M059J (cell line): ENCODE results near the gene SLC4A2. TPM values are rescaled to one million over a fixed set of nuclear protein-coding genes. Genes with fewer than 3 reads are reported as not detected.

ENCODE experiments used
- DNase-seq: peaks from one replicate; pipeline ENCODE4 v3.0.0-alpha.2; 2012; ENCODE audit warnings: low read depth
- total RNA-seq: library from RNA; depleted of rRNA; stranded (reverse); fragments of >200 nt; shearing (Covaris generic); gene quantifications from 2 replicates; pipeline ENCODE4 v1.2.3, GENCODE V29; 2014

Gene SLC4A2
- total RNA-seq, 1 experiment from 2014 or later, result 101 TPM

DNA sequence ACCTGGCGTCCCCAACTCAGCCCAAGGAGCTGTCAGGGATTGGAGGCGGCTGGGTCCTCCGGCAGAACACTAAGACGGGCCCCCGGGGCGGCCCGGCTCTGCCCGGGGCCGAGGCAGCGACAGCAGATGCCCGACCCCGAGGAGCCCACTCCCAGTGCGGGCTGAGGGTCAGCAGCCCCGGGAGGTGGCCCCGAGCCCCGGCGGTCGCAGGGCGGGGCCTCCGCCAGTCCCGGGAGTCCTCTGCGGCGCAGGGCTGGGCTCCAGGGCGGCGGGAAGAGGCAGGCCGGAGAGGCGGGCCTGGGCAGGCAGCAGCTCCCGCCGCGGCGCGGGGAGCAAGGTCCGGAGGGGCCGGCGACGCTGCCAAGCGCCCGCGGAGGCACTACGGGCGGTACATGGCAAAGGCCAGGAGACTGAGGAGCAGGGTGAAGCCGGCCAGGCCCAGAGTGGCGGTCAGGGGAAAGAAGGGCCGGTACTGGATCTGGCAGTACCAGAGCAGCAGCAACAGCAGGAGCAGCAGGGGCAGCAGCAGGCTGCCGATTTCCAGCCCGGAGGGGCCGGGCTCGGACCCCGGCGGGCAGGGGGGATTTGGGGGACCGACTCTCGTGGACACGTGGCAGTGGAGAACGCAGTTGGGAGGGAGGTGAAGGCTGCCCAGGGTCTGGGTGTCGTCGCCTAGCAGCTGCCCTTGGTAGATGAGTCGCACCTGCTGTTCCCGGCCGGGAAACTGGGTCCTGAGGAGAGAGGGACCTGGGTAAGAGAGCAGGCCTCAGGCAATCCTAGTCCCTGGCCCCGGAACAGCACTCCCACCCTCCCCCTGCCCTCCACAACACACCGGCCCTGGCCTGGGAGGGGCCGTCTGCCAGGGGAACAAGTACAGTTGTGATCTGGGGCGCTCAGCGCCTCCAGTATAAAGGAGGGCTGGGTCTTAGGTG is 22.0 kb downstream of the SLC4A2 start:
- peak; percentile 48 for DNase-seq

DNA sequence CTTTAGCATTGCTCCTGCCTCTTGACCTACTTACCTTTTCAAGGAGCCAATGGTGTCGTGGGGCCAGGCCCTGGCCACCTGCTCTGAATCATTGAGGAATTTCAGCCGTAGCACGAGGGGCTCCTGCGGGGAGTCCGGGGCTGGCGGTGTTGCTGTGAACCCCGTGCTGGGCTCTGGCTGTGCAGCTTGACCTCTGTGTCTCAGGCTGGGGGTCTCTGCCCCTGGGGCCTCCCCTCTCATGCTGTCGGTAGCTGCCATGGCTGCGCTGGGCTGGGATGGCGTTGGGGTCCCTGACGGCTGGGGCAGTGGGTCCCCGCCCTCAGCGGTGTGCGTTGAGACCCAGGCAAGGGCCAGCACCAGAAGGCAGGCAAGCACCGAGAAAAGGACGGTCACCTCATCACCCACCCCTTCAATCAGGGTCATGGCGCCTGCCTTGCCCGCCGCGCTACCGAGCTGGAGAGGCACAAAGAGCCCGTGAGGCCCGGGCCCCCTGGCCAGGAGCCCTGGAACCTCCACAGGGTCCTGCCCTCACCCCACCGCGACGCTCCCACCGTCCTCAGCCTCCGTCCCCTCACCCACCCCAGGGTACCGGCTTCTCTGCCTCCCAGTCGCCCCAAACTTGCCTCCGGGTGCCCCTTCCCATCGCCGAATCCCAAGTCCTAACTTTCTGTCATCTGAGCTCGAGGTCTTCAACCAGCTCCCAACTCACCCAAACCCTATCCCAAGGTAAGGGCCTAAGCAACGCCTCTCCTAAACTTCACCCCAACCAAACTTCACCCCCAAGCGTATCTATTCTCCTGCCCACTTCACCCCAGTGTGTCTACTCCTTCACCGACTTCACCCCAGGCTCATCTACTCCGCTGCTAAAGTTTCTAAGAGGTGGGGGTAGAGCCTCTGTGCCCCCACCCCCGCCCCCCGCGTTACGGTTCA is 23.0 kb downstream of the SLC4A2 start:
- DNase-seq, result no peak

DNA sequence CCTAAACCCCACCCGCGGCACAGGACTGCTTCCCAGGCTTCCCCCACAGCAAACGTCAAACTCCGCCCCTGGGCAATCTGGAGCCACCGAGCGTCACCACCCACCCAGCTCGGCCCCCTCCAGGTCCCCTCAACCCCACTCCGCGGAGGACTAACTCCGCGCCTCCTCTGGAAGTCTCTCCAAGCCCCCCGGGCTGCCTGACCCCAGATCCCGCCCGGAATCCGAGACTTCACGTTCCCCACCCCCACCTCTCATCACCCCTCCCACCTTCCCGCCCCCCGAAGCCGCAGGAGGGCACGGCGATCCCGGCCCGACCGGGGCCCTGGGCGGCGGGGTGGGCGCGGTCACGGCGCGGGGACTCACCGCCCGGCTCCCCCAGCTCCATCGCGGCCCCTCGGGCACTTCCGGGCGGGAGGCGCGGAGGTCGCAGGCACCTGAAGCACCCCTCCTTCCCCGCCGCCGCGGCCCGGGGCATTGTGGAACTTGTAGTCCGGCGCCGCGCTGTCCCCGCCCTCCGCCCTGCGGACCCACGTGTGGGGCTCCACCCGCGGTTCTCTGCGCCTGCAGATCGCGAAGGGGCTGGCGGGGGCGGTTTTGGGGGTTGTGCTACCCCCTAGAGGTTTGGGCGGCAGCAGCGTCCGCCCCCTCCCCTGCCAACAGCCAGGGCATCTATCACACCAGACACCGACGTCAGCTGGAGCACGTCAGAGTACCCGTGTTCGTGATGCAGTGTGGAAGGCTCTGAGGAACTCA is 23.9 kb downstream of the SLC4A2 start, which contains the start of gene TMUB1:
Gene TMUB1, minus strand, starts transcription at position 423 of the 753 bp plus-strand sequence. CDS start 930 bp downstream, outside the sequence.
- DNase-seq, result peak; percentile 70

DNA sequence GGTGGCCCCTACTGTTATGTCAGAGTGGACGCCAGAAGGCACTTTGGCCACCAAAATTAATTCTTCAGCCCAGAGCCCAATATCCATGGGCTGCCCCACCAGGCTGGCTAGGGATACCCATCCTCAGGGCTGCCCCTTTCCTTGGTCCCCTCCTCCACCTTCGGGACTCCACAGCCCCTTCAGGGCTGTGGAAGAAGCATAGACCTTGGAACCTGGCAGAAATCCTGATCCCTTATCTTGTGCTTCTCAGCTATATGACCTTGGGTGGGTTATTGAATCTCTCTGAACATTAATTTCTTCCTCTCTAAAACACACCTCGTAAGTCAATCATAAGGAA is 24.4 kb downstream of the SLC4A2 start:
- DNase-seq, result no peak

DNA sequence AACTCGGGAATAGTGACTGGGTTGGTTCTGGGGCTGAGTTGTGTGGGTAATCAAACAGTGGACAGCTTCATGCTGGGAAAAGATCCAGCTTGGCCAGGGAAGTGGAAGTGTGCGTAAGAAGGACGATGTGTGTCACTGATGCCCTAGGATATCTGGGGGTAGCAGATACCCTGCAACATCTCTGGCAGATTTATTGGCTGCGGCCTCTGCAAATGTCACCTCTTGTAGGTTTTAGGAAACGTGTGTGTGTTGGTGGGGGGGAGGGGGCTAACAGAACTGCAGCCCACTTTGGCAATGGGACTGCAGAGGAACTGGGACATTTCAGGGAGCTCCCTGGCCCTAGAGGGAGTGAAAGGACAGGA is 25.9 kb downstream of the SLC4A2 start:
- DNase-seq, result no peak

DNA sequence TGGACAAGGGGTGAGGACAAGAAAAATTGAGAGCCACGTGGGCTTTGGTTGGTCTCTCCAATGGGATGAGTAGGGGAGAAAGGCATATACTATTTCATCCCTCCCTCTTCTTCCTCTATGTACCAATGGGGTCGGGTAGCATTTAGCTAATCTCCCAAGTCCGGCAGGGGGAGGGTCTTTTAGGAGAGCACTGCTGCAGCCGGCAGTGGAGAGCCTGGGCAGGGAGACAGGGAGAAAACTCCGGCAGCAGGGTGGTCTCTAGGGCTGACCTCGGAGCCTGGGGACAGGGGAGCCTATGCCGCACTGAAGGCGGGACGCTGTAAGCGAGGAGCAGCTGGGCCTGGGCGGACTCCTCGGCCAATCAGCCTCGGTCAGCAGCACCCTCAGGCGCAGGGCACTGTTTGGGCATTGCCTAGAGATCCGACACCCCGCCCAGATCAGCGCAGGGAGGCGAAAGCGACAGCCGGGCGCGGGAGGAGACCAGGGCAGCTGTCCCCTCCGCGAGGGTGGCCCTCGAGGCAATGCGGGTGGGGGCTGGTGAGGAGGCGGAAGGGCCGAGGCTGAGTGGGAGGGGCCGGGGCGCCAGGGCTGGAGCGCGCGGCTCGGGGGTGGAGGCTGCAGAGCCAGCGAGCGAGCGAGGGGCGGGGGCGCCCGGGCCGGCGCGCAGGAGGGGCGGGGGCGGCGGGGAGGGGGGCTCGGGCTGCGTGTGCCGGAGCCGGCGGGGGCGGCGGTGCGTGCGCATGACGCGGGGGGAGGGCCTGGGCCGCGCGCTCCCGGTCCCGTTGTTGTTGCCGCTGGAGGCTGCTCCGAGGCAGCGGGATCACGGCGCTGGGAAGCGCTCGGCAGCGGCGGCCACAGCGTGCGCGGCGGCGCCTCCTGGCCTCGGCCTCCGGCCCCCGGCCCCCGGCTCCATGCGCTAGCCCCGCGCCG is 26.6 kb downstream of the SLC4A2 start, which contains the start of gene AGAP3:
Gene AGAP3, plus strand, starts transcription at position 785 of the 930 bp plus-strand sequence. CDS start 267 bp downstream, outside the sequence.
- DNase-seq, result peak; percentile 89

DNA sequence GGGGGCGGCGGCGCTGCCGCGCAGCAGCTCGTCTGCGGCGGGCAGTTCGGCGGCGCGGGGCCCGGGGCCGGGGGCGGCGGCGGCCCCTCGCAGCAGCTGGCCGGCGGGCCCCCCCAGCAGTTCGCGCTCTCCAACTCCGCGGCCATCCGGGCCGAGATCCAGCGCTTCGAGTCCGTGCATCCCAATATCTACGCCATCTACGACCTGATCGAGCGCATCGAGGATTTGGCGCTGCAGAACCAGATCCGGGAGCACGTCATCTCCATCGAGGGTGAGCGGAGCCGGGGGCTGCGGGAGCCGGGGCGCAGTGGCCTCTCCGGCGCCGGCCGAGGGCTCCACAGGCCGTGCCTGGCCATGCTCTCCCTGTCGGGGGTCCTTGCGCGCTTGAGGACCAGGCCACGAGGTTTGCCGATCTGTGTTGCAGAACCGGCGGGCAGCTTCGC is 27.4 kb downstream of the SLC4A2 start:
- peak; percentile 46 for DNase-seq

DNA sequence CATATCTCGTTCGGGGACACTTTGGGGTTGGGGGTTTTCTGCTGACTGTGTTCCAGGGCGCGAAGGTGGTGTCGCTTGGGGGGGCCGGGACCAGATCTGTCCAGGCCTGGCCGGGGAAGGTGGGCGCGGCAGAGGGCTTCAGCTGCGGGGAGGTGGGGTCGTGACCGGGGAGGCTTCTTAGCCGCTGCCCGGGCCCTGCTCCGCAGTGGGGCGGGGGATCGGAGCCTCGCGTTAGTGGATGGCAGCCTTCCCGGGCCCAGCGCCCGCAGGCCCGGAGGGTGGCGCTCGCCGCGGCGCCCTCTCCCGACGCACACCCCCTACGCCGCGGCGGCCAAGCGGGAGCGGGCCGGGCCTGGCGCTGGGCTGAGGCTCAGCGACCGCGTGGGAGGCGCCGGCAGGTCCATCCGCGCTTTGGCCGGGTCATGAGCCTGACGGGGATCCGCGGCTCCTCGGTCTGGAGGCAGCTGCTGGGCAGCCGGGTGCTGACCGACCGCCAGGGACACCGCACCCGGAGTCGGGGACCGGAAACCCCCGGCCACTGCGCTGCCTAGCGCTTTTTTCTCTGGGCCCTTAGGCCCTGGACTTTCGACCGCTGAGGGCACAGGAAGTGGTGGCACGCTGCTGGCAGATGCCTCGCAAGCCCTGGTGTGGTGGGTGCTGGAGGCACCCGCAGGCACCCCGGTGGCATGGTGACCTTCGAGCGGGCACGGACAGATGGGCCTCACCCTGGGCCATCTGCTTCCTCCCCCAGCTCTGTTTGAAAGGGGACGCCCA is 28.0 kb downstream of the SLC4A2 start:
- DNase-seq, result peak; percentile 70

DNA sequence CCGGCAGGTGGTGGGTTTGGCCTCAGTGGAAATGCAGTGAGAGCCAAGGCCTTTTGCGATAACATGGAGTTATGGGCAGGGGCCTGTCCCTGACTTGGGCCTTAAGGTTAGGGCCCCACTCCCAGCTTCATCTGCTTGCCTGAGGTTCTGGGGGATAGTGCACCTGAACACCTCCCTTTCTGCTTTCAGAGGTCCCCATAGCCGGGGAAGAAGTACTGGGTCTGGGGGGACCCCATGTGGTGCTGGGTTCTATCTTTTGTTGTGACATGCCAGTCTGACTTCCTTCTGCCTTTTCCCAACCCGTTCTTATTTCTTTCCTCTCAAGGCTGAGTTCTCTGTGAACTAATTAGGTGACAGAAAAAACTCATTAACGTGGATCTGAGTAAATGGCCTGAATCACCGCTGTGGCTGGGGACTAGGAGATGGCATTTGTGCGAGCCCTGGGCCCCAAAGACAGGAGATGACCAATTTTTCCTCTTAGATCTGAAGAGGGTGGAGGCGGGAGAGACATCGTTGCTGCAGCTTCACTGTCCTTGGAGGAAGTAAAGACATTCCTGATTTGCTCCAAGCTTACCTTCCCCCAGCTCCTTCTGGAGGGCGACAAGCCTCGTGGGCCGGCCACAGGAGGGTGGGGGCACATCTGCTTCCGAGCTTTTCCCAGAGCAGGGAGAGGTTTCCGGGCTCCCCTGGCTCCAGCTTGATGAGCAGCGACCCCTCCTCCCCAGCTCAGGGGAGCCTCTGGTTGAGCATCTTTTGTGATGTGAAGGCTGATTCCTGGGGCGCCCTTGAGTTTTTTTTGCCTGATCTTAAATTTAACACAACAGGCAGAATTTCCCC is 28.8 kb downstream of the SLC4A2 start:
- no peak for DNase-seq

DNA sequence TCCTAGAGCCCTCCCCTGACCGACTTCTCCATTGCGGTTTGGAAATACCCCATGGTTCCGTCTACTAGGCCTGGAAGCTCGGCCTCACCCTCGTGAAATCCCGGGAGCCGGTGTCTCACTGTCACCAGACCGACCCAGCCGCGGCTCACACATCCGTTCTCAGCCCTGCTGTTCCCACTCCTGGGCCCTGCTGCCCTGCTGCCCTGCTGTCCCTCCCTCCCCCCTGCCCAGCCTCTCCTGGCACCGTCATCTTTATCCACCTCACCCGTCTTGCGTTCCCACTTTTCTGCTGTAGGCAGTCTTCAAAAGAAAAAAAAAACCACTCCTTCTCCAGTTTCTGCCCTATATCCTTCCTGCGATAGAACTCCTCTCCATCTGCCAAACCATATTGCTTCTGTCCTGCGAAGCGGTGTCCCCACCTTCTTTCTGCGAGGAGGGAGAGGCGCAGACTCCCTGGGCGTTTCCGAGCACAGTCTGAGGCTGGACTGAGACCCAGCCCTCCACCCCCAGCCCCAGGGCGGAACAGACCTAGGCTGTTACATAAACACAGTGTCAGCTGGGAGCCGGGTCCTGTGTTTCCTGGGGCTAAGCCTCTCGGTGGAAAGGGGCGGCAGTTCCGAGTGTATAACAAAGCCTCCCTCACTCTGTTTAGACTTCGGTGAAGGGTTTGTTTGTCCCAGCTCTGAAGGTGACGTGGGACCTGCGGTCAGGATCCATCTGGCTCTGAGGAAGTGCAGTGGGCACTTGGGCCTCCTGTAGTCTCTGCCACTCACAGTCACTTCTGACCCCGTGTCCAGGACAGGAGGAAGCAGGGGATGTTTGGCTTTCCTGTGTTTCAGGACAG is 29.7 kb downstream of the SLC4A2 start:
- no peak for DNase-seq

DNA sequence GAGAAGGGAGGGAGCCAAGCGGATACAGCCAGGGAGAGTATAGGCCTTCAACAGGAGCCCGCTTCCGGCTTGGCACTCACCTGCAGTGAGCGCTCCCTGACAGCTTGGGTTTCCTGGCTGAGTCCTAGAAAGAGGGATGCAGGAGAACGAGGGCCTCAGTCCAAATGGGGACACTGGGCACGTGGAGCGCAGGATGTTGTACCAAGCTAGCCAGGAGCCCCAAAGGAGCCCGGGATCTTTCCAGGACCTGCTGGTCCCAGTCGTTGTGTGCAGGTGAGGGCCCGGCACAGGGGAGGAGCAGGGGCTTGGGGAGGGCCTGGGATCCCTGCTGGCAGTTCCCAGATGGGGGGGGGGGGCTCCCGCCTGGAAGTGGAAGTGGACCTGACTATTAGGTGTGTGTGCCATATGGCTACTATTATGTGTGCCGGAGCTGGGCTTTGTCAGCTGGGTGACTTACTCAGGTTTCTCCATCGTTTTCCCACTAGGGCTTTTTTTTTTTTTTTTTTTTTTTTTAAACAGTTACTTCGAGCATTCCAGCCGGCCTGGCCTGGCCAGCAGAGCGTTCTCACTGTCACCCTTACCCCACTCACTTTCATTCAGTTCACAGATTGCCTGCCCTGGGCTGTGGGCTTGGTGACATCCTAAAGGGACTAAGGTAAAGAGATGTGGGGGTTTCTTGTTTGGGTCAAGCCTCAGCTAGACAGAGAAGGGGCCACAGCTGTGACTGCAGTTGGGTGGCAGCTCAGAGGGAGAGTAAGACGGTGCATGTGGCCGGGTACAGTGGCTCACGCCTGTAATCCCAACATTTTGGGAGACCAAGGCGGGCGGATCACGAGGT is 30.7 kb downstream of the SLC4A2 start:
- DNase-seq, result no peak

DNA sequence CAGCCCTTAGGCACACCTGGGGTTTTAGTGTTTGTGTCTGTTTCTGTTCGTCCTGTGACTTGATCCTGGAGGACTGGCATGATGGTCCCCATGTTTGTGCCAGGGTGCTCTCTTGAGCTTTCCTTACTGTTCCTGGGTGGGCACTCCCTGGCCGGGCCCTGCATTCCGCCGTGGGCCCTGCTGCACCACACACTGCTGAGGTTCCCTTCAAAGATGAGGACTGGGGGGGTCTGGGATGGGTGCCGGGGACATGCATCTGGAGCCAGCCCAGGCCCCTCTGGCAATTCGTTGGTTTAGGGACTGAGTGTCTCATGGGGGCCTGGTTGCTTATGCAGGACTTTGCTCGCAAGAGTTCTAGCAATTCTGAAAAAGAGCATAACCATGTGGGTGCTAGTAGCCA is 31.6 kb downstream of the SLC4A2 start:
- no peak for DNase-seq

DNA sequence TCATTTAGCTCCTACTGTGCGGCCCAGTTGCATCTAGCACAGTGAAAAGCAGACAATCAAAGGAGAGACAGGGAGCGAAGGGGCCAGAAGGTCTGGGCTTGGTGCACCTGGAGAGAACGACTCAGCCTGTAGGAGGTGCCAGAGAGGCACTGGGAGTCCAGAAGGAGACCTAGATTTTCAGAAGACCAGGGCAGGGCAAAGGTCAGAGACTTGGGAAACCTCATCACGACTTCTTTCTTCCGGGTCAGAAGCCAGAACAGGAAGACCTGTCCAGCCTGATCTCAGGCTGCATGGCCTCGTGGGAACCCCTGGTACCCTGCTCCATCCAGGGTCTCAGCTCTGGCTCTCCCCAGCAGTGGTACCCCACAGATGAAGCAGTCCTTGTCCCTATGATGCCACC is 32.0 kb downstream of the SLC4A2 start:
- no peak for DNase-seq

DNA sequence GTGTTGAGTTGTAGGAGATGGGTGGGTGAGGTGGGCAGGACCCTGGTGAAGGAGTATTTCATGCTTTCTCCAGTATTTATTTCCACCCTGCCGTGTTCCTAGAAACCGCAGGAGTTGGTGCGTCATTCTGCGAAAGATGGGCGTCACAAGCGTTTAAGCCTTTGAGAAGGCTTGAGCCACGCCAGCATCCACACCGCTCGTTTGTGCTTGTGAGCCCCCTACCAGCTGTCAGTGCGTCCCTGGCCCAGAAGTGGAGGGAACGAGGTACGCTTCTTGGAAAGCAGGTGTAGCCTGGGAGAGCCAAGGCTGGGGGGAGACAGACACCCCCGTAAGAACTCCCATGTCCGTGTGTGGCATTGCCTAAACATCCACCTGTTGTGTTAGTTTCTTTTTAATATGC is 32.6 kb downstream of the SLC4A2 start:
- DNase-seq, result no peak

DNA sequence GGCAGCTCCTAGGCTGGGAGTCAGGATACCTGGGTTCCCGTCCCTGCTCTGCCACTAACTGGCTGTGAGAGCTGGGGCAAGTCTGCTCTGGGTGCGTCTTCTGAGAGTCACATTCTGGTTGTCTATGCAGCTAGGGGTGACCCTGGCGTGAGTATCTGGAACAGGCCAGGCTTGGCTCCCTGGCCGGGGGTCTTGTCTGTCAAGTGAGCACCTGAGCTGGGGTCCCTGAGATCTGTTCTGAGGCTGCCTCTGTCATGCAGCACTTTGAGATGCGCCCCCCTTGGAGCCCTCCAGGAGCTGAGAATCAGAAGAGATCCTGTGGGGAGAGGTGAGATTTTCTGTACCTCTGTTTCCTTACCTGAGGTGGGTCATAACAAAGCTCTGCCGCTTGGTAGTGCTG is 34.4 kb downstream of the SLC4A2 start:
- no peak for DNase-seq

DNA sequence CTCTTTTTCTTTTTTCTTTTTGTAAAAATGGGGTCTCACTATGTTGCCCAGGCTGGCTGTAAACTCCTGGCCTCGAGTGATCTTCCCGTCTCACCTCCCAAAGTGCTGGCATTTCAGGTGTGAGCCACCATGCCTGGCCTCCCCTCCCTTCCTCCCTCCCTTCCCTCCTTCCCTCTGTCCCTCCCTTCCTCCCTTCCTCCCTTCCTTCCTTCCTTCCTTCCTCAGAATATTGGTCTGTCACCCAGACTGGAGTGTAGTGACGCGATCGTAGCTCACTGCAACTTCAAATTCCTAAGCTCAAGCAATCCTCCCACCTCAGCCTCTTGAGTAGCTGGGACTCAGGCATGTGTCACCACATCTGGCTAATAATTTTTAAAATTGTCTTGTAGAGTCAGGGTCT is 35.3 kb downstream of the SLC4A2 start:
- no peak for DNase-seq
